GM21529 (cell line): ENCODE results near the gene ERCC1.
A peak's percentile ranks its signal among the peaks of the same experiment; 100 is the strongest.
"Not testable (repeated sequence)": the region's sequence is repeated elsewhere in the genome, so short reads cannot be mapped to it uniquely, and the experiment has no call there.

Experiments used
- ATAC-seq: cut with Tn5 transposase; IDR thresholded peaks from one replicate; pipeline ENCODE4 v1.9.1; 2021; ENCODE audit not compliant: unreplicated experiment

ERCC1 gene

DNA sequence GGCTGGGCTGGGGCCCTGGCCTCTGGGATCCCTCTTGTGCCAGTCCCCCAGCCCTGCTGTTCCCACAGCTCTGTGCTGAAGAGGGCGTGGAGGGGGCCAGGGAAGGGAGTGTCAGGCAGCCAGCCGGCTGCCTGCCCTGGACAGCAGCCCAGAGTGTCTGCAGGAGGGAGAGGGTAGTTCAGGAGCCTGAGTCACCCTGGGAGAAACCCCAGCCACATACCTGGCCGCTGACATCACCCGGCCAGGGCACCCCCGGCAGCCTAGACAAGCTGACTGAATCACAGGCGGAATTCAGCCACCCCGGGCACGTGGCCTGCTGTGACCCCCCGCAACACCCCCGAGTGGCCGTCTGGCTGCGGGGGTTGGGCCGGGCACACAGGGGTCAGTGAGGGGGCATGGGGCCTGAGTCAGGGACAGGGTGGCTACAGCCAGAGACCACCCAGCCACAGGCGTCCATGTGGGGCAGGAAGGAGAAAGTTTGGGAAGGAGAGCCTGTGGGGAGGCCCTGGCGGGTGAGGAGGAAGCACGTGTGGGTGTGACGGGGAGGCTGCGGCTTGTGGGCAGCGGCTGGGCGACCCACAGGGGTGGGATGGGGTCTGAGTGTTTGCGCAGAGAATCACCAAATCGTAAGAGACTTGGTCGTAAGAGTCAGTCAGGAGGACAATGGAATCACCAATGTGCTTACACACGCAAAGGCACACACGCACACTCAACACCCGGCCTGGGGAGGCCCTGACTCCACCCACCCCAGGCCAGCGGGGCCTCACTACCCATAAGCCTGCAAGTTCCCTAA is 32.2 kb upstream of the ERCC1 start:
- no peak for ATAC-seq

GRCh38 chr19:45451850-45452387 is 28.2 kb upstream of the ERCC1 start:
- no peak for ATAC-seq

DNA sequence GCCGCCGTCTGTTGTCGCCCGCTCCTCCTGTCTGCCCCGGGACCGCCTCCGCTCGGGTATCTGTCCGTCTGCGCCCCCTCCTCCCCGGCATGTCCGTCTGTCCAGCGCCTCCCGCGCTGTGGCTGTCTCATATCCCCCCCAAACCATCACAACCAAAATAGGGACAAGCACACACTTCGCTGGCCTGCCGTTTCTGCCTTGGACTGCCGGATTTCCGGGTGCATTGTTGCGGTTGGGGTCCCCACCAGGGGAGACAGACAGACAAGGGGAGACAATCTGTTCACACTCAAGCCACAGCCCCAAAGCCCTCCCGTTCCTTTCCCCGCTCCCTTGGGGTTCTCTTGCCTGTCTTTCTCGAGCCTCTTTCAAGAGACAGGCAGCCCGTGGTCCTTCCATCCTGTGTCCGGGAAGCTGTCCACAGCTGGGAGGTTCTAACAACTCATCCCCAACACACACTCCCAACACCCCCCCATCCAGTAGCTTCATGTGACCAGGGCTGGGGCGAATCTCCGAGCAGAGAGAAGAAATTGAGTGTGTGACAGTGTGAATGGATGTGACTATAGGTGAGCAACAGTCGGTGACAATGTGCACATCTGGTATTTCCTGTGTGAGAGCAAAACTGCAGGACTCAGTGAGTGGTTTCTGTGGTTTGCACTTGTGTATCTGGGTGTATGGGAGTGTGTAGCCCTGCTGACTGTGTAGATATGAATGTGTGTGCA is 27.6 kb upstream of the ERCC1 start:
- ATAC-seq = no peak

DNA sequence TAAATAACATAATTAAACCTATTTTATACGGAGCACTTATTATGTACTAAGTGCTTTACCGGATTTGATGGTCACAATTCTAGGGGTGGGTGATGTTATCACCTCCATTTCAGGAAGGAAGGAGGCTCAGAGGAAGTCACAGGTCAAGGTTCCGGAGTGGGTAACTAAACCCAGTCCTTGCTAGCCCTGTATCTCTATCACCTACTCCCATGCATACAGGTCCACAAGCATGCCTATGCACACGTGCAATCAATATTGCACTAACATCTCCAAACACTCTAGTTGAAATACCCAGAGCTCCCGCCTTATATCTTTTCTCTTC is 26.3 kb upstream of the ERCC1 start:
- ATAC-seq = peak; percentile 17

GRCh38 chr19:45448887-45449299 is 25.2 kb upstream of the ERCC1 start:
- no peak for ATAC-seq

DNA sequence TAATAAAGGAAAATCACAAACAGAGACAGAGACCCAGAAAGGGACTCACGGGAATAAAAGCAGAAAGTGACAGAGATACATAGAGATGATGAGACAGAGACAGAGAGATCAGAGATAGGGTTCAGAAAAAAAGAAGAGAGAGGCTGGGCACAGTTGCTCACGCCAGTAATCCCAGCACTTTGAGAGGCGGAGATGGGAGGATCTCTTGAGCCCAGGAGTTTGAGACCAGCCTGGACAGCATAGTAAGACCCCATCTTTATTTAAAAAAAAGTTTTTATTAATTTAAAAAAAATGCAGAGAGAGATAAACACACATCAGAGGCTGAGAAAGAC is 24.7 kb upstream of the ERCC1 start:
- no peak for ATAC-seq

DNA sequence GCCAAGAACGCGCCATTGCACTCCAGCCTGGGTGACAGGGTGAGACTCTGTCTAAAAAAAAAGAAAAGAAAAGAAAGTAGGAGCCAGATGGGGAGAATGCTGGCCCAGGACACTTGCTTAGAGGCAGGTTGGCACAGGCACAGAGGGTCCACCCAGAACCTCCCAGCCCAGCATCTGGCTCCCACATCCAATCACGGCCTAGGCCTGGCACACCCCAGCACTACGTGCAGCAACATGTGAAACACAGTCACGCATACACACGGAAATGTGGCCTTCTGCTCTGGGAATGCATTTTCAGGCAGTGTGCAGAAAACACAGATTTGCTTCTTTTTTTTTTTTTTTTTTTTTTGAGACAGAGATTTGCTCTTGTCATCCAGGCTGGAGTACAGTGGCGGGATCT is 23.2 kb upstream of the ERCC1 start:
- ATAC-seq = no peak

DNA sequence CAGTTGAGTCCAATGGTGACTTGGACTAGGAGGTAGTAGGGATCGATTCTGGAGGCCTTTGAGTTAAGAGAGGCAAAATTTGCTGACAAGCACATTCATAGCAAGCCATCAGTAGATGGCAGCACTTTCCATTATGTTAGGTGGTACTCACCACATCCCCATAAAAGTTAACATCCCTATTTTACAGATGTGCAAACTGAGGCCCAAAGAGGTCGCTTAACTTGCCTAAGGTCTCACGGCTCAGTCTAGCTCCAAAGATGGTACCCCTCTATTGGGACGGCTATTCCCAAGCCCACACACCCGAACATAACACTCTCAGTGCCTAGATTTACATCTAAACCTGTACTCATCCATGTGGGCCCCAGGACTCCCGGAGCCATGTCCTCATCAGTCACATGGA is 22.6 kb upstream of the ERCC1 start:
- no peak for ATAC-seq

- no peak for ATAC-seq
Measured at GRCh38 chr19:45445139-45445538, 21.4 kb upstream of the ERCC1 start.

- ATAC-seq = peak; percentile 45
Measured at GRCh38 chr19:45444318-45445041, 20.8 kb upstream of the ERCC1 start.

GRCh38 chr19:45443462-45444317 is 20.0 kb upstream of the ERCC1 start:
- no peak for ATAC-seq

DNA sequence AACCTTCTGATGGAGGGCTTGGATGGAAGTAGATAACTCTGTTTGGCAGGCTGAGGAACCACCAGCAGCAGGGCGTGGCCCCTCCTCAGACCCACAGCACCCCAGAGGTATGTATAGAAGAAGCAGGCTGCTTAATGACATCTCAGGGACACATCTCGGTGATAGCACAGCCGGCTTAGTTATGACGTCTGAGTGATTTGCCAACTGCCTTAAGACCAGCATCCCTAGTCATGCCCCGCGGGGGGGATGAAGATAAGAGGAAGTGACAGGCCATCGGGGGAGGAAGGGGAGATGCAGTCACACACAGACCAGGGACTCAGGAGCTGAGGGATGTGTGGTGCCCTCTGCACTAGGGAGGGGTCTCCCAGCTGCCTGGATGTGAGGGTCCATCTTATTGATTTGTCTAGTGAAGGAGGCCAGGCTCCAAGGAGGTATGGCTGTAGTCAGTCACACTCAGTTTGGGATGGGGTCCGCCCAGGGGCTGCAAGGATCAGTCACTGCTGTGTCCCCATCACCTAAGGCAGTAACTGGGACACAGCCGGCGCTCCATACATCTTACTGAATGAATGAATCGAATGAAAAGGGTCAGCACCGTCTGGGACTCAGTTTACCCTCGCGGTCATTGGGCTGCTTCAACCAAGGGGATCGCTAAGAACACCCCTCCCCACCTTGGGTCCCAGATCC is 19.2 kb upstream of the ERCC1 start:
- ATAC-seq = no peak

DNA sequence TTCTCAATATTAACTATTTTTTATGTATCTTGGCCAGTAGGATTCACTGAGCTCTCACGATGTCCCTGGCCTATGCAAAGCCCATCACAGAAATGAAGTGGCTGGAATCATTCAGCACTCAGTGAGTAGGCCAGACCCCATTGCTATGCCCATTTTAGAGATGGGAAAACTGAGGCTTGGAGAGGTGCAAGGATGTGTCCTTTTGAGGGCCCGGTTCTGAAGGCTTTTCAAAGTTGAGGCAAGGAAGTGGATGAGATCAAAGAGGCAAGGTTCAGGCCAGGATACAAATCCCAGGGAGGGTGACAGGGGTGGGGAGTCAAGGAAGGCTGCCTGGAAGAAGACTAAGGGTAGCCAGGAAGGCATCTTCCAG is 18.7 kb upstream of the ERCC1 start:
- ATAC-seq = no peak

DNA sequence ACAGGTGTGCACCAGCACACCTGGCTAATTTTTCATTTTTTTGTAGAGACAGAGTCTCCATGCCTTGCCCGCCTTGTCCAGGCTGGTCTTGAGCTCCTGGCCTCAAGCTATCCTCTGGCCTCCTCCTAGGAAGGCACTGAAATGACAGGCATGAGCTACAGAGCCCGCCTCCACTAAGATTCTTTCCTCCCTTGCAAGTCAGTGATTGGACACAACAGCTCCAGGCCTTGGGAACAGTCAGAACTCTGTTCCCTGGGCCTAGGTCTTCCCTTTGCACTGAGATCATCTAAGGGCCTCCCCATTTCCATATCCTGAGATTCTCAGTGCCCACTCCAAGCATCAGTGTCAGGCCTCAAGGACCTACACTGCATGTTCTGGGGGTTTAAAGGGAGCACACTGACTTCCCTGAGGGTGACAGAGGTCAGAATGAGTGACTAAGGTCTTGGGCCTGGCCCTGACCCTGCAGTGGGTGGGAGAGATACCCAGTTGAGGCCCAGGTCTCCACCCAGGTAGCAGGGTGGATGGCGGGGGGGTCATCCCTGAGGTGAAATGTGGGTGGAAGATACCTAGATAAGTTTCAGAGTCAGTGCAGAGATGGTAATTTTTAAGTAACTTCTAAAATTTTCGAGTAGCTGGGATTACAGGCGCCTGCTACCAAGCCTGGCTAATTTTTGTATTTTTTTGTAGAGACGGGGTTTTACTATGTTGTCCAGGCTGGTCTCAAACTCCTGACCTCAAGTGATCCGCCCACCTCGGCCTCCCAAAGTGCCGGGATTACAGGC is 17.3 kb upstream of the ERCC1 start:
- ATAC-seq = no peak

GRCh38 chr19:45440259-45440638 is 16.5 kb upstream of the ERCC1 start:
- no peak for ATAC-seq

GRCh38 chr19:45439569-45440258 is 16.0 kb upstream of the ERCC1 start:
- peak; percentile 53 for ATAC-seq

DNA sequence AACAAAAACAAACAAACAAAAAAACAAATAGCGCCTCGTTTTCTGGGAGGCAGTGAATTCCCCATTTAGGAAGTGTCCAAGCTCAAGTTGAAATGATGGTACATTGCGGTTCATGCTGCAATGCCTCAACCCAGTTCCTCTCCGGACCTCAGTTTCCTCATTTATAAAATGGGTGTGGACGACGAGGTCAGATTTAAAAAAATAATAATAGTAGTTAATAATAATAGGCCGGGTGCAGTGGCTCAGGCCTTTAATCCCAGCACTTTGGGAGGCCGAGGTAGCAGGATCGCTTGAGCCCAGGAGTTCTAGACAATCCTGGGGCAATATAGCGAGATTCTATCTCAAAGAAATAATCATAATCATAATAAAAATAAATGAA is 15.5 kb upstream of the ERCC1 start:
- ATAC-seq = no peak

- ATAC-seq = no peak
Measured at GRCh38 chr19:45437328-45437727, 13.6 kb upstream of the ERCC1 start.

DNA sequence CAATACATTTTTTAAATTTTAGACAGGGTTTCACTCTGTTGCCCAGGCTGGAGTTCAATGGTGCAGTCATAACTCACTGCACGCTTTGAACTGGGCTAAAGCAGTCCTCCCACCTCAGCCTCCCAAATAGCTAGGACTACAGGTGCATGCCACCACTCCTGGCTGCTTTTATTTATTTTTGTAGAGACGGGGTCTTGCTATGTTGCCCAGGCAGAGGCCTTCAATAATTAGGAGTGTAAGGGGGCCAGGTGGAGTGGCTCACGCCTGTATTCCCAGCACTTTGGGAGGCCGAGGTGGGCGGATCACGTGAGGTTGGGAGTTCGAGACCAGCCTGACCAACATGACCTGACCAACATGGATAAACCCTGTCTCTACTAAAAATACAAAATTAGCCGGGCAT is 8.8 kb upstream of the ERCC1 start:
- ATAC-seq = not testable (repeated sequence)
